ENCODE results near the gene NFE2. TPM values are rescaled to one million over a fixed set of nuclear protein-coding genes. Genes with fewer than 3 reads are reported as not detected.

NFE2 gene
- total and polyA plus RNA-seq, 2 of the 8 experiments (the other 6 are each of a cell fraction or from before 2014, with no cell fraction given), result 2.0 to 6.1 TPM

- TF ChIP-seq CTCF (IDR thresholded peaks at IDR 0.05; ENCODE audit: control extremely low read depth in 1 of 3, insufficient read depth in 1 of 3, low read depth in 1 of 3, low read length in 3 of 3) (no peak), TBP (IDR thresholded peaks at IDR 0.05; ENCODE audit: low read depth, low read length) (no peak), EP300 (IDR thresholded peaks at IDR 0.05; ENCODE audit: borderline replicate concordance in 1 of 2, low read depth in 2 of 2, low read length in 2 of 2) (no peak), FOSL1 (IDR thresholded peaks at IDR 0.05; ENCODE audit: insufficient read depth, low read depth, low read length) (no peak), SIRT6 (IDR thresholded peaks at IDR 0.05; ENCODE audit: low read length) (no peak), KDM5A (IDR thresholded peaks at IDR 0.05; ENCODE audit: low read length) (no peak)
- TF ChIP-seq, protein P1, sequence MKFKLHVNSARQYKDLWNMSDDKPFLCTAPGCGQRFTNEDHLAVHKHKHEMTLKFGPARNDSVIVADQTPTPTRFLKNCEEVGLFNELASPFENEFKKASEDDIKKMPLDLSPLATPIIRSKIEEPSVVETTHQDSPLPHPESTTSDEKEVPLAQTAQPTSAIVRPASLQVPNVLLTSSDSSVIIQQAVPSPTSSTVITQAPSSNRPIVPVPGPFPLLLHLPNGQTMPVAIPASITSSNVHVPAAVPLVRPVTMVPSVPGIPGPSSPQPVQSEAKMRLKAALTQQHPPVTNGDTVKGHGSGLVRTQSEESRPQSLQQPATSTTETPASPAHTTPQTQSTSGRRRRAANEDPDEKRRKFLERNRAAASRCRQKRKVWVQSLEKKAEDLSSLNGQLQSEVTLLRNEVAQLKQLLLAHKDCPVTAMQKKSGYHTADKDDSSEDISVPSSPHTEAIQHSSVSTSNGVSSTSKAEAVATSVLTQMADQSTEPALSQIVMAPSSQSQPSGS (IDR thresholded peaks at IDR 0.05; ENCODE audit: low read length), result no peak
- TF ChIP-seq, protein P2, sequence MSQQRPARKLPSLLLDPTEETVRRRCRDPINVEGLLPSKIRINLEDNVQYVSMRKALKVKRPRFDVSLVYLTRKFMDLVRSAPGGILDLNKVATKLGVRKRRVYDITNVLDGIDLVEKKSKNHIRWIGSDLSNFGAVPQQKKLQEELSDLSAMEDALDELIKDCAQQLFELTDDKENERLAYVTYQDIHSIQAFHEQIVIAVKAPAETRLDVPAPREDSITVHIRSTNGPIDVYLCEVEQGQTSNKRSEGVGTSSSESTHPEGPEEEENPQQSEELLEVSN (IDR thresholded peaks at IDR 0.05), result no peak
These were observed 1.1 kb downstream of the NFE2 start (continued) for GRCh38 chr12:54299515-54300224.

Data from H1 (cell line).